SKM-1 (cell line): ENCODE results near the gene MYO1F.
A peak's percentile ranks its signal among the peaks of the same experiment; 100 is the strongest.
"Not testable (repeated sequence)": the region's sequence is repeated elsewhere in the genome, so short reads cannot be mapped to it uniquely, and the experiment has no call there.

Experiments
- DNase-seq: peaks from one replicate; lab custom pipeline; 2025; ENCODE audit not compliant: unreplicated experiment; lab: John Stamatoyannopoulos, UW

MYO1F gene

DNA sequence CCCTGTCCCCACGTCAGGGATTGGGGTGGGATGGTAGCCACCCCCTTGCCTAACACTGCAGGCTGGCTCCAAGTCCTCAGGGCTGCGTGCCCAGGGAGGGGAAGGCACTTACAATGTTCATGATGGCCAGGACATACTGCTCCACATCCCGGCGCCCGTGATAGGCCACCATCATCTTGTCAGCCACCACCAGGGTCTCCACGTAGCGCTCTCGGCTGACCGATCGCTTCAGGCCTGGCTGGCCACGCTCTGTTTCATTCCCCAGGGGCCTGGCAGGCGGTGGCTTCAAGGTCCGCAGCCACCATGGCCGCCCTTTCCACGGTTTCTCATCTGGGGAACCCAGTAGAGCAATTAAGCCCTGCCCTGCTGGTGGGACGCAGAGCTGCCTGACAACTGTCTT lies 23.6 kb upstream of the MYO1F start:
- DNase-seq, result no peak

- no peak for DNase-seq
These were observed 22.8 kb upstream of the MYO1F start for GRCh38 chr19:8600064-8600463.

DNA sequence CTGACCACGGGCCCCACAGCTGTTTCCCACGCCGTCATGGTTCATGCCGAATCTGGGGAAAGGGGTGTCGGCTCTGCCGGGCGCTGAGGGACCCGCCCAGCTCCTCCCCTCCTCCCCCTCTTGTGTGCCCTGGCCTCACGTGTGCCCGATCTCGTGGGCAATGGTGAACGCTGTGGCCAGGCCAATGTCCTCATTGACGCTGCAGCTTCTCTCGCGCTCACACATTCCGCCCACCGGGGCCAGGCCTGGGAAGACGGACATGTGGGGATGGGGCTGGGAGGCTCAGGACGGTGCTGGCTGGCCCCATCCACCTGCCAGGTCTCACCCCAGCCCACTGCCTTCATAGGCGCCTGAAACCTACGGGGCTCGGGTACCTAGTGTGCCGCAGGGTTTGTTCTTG lies 18.9 kb upstream of the MYO1F start:
- no peak for DNase-seq

- no peak for DNase-seq
These were observed 18.4 kb upstream of the MYO1F start for GRCh38 chr19:8595651-8596050.

- DNase-seq, result no peak
These were observed 16.7 kb upstream of the MYO1F start for GRCh38 chr19:8593931-8594330.

DNA sequence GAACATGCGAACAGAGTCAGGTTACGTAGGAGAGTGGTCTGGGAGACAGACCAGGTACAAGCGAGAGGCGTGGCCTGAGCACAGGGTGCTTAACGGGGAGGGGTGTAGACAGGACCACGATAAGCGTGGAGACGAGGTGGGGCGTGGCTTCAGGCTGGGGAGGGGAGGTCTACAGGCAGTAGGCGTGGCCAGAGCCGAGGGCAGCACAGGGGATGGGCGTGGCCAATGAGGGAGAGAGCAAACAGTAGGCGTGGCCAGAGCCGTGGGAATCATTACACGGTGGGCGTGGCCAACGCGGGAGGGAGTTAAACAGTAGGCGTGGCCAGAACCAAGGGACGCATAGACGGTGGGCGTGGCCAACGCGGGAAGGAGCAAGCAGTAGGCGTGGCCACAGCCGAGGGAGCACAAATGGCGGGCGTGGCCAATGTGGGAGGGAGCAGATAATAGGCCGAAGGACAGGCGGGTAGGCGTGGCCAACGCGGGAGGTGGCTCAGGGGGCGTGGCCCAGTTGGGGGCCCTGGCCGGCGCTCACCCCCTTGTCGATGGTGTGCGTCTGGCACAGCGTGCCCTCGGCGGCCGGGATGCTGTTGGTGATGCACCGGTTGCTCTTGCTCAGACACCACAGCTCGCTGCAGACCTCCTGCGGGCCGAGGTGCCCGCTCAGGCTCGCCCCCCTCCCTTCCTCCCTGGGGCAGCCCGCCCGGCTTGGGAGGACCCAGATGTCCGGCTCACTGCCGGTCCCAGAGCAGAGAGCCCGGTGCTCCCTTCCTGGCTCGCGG lies 15.2 kb upstream of the MYO1F start:
- DNase-seq, result no peak

- no peak for DNase-seq
These were observed 12.0 kb upstream of the MYO1F start for GRCh38 chr19:8589177-8589714.

DNA sequence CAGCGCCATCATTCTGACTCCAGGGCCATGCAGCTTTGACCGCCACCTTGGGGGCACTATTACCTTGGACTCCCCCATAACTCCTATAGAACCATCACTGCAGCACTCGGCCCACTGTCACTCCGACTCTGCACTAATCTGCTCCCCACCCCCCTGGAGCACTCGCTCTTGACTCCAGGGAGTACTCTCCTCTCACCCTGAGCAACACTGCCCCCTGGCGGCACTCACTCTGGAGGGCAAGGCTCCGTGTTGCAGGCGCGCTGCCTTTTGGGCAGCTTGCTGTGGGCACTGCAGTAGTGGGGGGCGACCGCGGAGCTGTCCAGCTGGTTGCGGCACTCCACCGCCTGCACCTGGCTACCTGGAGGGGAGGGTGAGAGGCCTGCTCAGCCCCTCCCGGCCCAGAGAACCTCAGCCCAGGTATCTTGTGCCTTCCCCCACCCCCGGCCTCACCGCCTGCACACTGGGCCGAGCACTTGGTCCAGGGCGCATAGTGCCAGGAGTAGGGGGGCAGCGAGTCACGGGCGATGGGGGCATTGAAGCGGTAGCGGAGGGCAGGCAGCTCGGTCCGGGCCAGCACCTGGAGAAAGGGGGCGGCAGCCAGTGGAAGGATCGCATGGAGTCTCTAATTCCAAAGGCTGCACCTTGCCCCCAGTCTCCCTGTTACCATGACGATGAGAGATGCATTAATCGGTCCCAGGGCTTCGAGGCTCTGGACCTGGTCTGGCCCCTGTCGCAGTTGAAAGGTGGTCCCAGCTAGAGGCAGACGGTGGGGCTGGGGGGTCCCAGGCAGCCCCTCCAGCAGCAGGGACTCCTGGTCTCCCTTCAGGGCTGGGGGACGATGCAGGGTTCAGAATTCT lies 8.9 kb upstream of the MYO1F start:
- no peak for DNase-seq

GRCh38 chr19:8584965-8585893 lies 8.0 kb upstream of the MYO1F start:
- no peak for DNase-seq

- peak; percentile 52 for DNase-seq
These were observed 3.6 kb upstream of the MYO1F start for GRCh38 chr19:8580710-8581281.

DNA sequence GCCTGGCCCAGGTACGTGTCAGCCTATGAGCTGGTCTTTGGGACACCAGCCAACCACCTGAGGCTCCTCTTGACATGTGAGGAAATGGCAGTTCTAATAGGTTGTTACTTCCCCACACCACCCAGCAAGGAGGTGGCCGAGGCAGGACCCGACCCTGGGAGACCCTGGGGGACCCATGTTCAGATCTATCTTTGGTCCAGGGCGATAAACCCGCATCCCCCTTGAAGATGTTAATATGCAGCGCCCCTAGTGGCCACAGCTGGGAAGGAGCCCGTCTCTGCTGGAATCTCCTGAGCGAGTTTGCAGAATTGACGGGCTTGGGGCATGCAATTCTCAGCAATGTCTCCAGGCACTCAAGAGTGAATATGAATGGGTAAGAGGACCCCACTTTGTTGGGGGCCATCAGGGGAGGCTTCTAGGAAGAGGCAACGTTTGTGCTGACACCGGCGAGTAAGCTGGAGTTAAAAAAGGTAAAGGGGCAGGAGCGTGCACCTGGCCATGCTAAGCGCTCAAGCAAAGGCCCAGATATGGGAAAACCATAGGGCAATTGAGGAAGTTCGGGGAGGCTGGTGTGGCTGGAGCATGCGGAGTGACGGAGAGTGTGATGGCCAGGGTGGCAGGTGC lies 1.5 kb upstream of the MYO1F start:
- peak; percentile 59 for DNase-seq

DNA sequence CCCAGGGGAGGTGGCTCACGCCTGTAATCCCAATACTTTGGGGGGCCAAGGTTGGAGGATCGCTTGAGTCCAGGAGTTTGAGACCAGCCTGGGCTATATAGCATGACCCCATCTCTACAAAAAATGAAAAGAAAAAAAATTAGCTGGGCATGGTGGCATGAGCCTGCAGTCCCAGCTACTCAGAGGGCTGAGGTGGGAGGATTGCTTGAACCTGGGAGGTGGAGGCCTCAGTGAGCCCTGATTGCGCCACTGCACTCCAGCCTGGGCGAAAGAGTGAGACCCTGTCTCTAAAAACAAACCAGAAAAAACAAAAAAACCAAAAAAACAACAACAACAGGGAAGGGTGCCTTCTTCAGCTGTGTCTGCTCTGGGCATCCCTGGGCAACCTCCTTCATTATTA lies 499 bp upstream of the MYO1F start:
- DNase-seq, result no peak

GRCh38 chr19:8576273-8576993 lies 809 bp downstream of the MYO1F start:
- peak; percentile 38 for DNase-seq

GRCh38 chr19:8575467-8575997 lies 1.7 kb downstream of the MYO1F start:
- DNase-seq, result no peak

GRCh38 chr19:8574619-8574922 lies 2.7 kb downstream of the MYO1F start:
- not testable (repeated sequence) for DNase-seq

GRCh38 chr19:8573316-8573715 lies 3.9 kb downstream of the MYO1F start:
- DNase-seq, result no peak

- peak; percentile 79 for DNase-seq
These were observed 6.2 kb downstream of the MYO1F start for GRCh38 chr19:8571006-8571411.

- DNase-seq, result peak; percentile 95
These were observed 8.0 kb downstream of the MYO1F start for GRCh38 chr19:8569066-8569771.
